ENCODE results near the gene RNF150.

RNF150 gene

GRCh38 chr4:140871368-140871767 lies 261.9 kb downstream of the RNF150 start:
- ChIA-PET CTCF (interaction anchor here (1.1 to 13.1 kb wide), 7 partner anchors 10 to 265 kb away, joined by 3 to 118 read pairs (median 4); partner anchors contain the start of gene RNF150), POLR2A (no interaction called here)
- no peak for DNase-seq (ENCODE audit: low read depth, low spot score)
- TF ChIP-seq, protein P1, sequence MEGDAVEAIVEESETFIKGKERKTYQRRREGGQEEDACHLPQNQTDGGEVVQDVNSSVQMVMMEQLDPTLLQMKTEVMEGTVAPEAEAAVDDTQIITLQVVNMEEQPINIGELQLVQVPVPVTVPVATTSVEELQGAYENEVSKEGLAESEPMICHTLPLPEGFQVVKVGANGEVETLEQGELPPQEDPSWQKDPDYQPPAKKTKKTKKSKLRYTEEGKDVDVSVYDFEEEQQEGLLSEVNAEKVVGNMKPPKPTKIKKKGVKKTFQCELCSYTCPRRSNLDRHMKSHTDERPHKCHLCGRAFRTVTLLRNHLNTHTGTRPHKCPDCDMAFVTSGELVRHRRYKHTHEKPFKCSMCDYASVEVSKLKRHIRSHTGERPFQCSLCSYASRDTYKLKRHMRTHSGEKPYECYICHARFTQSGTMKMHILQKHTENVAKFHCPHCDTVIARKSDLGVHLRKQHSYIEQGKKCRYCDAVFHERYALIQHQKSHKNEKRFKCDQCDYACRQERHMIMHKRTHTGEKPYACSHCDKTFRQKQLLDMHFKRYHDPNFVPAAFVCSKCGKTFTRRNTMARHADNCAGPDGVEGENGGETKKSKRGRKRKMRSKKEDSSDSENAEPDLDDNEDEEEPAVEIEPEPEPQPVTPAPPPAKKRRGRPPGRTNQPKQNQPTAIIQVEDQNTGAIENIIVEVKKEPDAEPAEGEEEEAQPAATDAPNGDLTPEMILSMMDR (IDR thresholded peaks at IDR 0.05; ENCODE audit: insufficient read depth, low read length, missing control alignments) = no peak
- H3K4me3 ChIP-seq (ENCODE audit: low read depth, low read length) = no peak overlapping the region

DNA sequence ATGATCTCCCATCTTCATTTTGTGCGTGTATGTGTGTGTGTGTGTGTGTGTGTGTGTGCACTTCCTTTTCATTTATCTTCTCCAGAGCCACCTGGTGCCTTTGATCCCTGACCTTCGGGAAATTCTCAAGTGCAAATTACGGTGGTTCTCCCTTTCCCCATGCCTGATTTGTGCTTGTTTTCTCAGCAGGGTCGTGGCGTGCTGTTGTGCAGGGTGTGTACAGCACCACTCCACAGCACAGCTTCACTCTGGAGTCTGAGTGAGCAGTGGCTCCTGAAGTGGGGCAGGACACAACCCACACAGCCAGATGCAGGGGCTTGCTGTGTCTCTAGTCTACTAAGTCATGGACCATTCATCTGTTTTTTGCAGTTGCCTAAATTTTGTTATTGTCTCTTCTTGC lies 262.8 kb downstream of the RNF150 start:
- POLR2A ChIA-PET = no interaction called here
- H3K4me3 ChIP-seq (ENCODE audit: low read depth, low read length) = no peak overlapping the region
- TF ChIP-seq, protein P1 (IDR thresholded peaks at IDR 0.05; ENCODE audit: insufficient read depth, low read length, missing control alignments) = no peak
- no peak for DNase-seq (ENCODE audit: low read depth, low spot score)
- CTCF ChIA-PET = interaction anchor here (0.5 to 13.1 kb wide), 4 partner anchors 9 to 264 kb away, joined by 3 to 118 read pairs (median 40); partner anchors contain the start of gene RNF150

GRCh38 chr4:140869446-140869845 lies 263.8 kb downstream of the RNF150 start:
- H3K4me3 ChIP-seq (ENCODE audit: low read depth, low read length) = no peak overlapping the region
- TF ChIP-seq, protein P1 (IDR thresholded peaks at IDR 0.05; ENCODE audit: insufficient read depth, low read length, missing control alignments) = no peak
- ChIA-PET POLR2A (no interaction called here), CTCF (interaction anchor here (1.0 to 13.1 kb wide), 5 partner anchors 8 to 265 kb away, joined by 3 to 118 read pairs (median 14); partner anchors contain the start of gene RNF150)
- no peak for DNase-seq (ENCODE audit: low read depth, low spot score)

DNA sequence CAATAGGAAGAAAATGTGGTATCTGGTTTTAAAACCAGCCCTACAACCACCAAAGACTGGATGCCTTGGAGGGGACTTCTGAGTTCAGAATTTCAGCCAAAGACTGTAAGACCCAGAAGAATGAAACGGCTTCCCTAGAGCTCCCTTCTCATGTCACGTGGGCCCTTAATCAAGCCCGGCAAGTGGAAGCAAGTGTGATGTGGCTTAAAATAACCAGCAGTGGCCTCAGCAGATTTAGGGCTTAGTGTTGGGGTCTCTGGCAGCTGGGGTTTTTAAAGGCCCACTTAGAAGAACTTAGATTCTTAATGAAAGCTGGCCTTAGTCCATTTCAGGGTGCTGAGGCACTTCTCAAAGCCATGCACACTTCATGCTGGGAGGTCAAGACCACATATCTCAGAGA lies 265.9 kb downstream of the RNF150 start:
- no peak for DNase-seq (ENCODE audit: low read depth, low spot score)
- POLR2A ChIA-PET = no interaction called here
- CTCF ChIA-PET = interaction anchor here (1.0 to 13.1 kb wide), 5 partner anchors 8 to 291 kb away, joined by 4 to 118 read pairs (median 14); partner anchors contain the start of gene RNF150
- no peak overlapping the region for H3K4me3 ChIP-seq (ENCODE audit: low read depth, low read length)
- TF ChIP-seq, protein P1 (IDR thresholded peaks at IDR 0.05; ENCODE audit: insufficient read depth, low read length, missing control alignments) = no peak

DNA sequence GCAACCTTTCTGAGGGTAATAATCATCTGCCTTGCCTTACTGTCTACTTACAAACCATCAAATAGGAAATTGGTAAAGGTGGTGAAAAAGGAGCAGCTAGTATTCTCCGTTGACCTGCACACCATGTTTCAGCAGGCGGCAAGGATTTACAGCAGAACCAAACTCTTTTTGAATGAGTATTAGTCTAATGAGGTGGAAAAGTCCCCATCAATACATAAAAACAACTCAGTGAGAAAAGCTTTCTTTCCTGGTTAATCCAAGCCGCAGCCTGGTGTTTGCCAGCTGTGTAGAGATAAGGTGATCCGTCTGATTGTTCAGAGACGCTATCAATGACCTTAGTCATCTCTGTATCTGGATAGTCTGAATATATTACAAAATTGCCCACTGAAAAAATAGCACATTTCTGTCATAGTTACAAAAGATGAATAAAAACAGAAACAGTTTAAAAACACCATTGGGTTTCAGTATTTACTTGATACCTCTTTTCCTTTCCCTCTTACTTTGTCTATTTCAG lies 266.7 kb downstream of the RNF150 start:
- ChIA-PET CTCF (interaction anchor here (1.0 to 13.1 kb wide), 7 partner anchors 8 to 289 kb away, joined by 3 to 118 read pairs (median 5); partner anchors contain the start of gene RNF150), POLR2A (no interaction called here)
- DNase-seq (ENCODE audit: low read depth, low spot score) = no peak
- H3K4me3 ChIP-seq (ENCODE audit: low read depth, low read length) = no peak overlapping the region
- TF ChIP-seq, protein P1 (IDR thresholded peaks at IDR 0.05; ENCODE audit: insufficient read depth, low read length, missing control alignments) = no peak

DNA sequence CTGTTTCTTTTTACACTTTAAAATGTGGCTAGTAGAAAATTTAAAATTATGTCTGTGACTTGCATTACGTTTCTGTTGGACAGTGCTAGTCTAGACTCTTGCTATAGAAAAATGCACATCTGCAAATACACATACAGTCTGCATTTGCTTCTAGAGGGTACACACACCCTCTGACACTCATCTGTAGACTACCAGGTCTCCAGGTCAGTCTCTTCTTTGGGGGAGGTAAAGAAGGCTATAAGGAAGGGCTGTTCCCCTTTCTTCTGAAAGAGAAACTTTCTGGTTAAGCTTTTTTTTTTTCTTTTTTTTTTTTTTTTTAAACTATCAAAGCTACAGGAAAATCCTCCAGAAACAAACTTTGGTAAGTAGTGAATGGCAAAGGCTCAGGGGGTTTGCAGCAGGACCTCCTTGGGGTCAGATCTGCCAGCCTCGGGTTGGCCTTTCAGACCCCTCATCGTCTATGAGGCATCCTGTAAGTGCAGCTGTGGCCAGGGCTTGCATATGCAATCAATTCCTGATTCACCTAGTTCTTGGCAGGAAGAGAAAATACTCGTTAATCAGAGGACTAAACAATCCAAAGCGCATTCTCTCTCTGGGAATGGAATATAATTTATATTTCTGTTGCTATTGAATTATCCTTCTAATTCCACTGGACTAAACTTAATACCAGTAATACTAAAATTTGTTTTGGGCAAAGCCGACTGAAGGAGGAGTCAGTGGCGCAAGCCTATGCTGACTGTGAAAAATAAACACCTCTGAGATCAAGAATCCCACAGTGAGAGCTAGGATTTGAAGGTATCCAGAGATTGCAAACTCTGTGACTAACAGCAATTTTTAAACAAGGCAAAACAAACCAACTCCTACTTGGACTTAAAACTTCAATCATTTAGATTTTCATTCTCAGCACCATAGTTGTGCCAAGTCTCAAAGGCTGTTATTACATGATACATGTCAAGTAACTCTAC lies 267.7 kb downstream of the RNF150 start:
- no peak for DNase-seq (ENCODE audit: low read depth, low spot score)
- ChIA-PET CTCF (interaction anchor here (1.0 to 13.1 kb wide), 6 partner anchors 10 to 290 kb away, joined by 3 to 118 read pairs (median 4); partner anchors contain the start of gene RNF150), POLR2A (interaction anchor here (0.8 kb wide), 1 partner anchor 268 kb away, joined by 3 read pairs; the partner anchor contains the start of gene RNF150)
- H3K4me3 ChIP-seq (ENCODE audit: low read depth, low read length) = no peak overlapping the region
- TF ChIP-seq, protein P1 (IDR thresholded peaks at IDR 0.05; ENCODE audit: insufficient read depth, low read length, missing control alignments) = no peak

All from AG04449 (cell line).